HG03571 (cell line): ENCODE measurements around the gene SCN1B.

Experiments used
- ATAC-seq: cut with Tn5 transposase; IDR thresholded peaks from one replicate; pipeline ENCODE4 v1.9.1; 2021; ENCODE audit not compliant: unreplicated experiment

Gene SCN1B

GRCh38 chr19:35070471-35070870 lies 40.2 kb downstream of the SCN1B start:
- ATAC-seq: no peak

GRCh38 chr19:35073516-35073915 lies 43.2 kb downstream of the SCN1B start:
- no peak for ATAC-seq

GRCh38 chr19:35073941-35074340 lies 43.7 kb downstream of the SCN1B start:
- no peak for ATAC-seq

GRCh38 chr19:35074426-35075201 lies 44.3 kb downstream of the SCN1B start:
- no peak for ATAC-seq

- ATAC-seq: no peak
Observed at GRCh38 chr19:35075202-35076025, 45.1 kb downstream of the SCN1B start.

- no peak for ATAC-seq
Observed at GRCh38 chr19:35076026-35076370, 45.7 kb downstream of the SCN1B start.

- no peak for ATAC-seq
Observed at GRCh38 chr19:35076657-35077056, 46.4 kb downstream of the SCN1B start.

GRCh38 chr19:35077411-35078223 lies 47.3 kb downstream of the SCN1B start:
- no peak for ATAC-seq

GRCh38 chr19:35079826-35080225 lies 49.6 kb downstream of the SCN1B start:
- no peak for ATAC-seq

- ATAC-seq: no peak
Observed at GRCh38 chr19:35080613-35081170, 50.4 kb downstream of the SCN1B start.

- ATAC-seq: no peak
Observed at GRCh38 chr19:35081201-35081600, 50.9 kb downstream of the SCN1B start.

GRCh38 chr19:35083691-35084508 lies 53.6 kb downstream of the SCN1B start:
- no peak for ATAC-seq

GRCh38 chr19:35084509-35084762 lies 54.2 kb downstream of the SCN1B start:
- no peak for ATAC-seq

- ATAC-seq: peak; percentile 54
Observed at GRCh38 chr19:35085947-35086346, 55.7 kb downstream of the SCN1B start.

- no peak for ATAC-seq
Observed at GRCh38 chr19:35086455-35086854, 56.2 kb downstream of the SCN1B start.

- ATAC-seq: no peak
Observed at GRCh38 chr19:35087393-35087792, 57.1 kb downstream of the SCN1B start.

- ATAC-seq: no peak
Observed at GRCh38 chr19:35088131-35088913, 58.1 kb downstream of the SCN1B start.

GRCh38 chr19:35089554-35089953 lies 59.3 kb downstream of the SCN1B start:
- no peak for ATAC-seq
